HepG2 (cell line): Measurements from ENCODE around the gene KLHDC4. TPM values are rescaled to one million over a fixed set of nuclear protein-coding genes. Genes with fewer than 3 reads are reported as not detected.

ENCODE experiments used
- ADNP ChIP-seq: sonication (generic); formaldehyde crosslinking; IDR thresholded peaks from 2 replicates; pipeline ENCODE4 v1.4.0; 2020; ENCODE audit warnings: missing genetic modification reagents
- AGO1 ChIP-seq: fragments of 200-400 bp; formaldehyde crosslinking; IDR thresholded peaks from 2 replicates; pipeline ENCODE4 v1.6.1; 2017; ENCODE audit warnings: mild to moderate bottlenecking, low read depth, low read length, moderate library complexity; ENCODE audit not compliant: poor library complexity, severe bottlenecking
- ARID2 ChIP-seq: sonication (generic); formaldehyde crosslinking; IDR thresholded peaks from 2 replicates; pipeline ENCODE4 v1.8.1; 2022; ENCODE audit warnings: mild to moderate bottlenecking, missing genetic modification reagents, borderline replicate concordance
- PAF1 ChIP-seq: IDR thresholded peaks from 2 replicates; pipeline ENCODE4 v1.6.1; 2016; ENCODE audit warnings: missing genetic modification reagents, missing compliant biosample characterization
- REL ChIP-seq: sonication (generic); formaldehyde crosslinking; conservative IDR thresholded peaks from 2 replicates; pipeline ENCODE4 v1.8.0; 2022; ENCODE audit warnings: mild to moderate bottlenecking, missing genetic modification reagents, moderate library complexity
- SCMH1 ChIP-seq: sonication (generic); formaldehyde crosslinking; IDR thresholded peaks from 2 replicates; pipeline ENCODE4 v1.9.0; 2021; ENCODE audit warnings: missing genetic modification reagents, mild to moderate bottlenecking, borderline replicate concordance
- TAF1 ChIP-seq: sonication (generic); formaldehyde crosslinking; IDR thresholded peaks from 2 replicates; pipeline ENCODE4 v1.4.0; 2020; ENCODE audit warnings: missing genetic modification reagents
- TCF7L2 ChIP-seq: IDR thresholded peaks from 2 replicates; pipeline ENCODE4 v1.6.1; 2011; ENCODE audit warnings: mild to moderate bottlenecking, low read depth, low read length, moderate library complexity
- TOE1 ChIP-seq: sonication (generic); formaldehyde crosslinking; IDR thresholded peaks from 2 replicates; pipeline ENCODE4 v1.4.0; 2020; ENCODE audit warnings: mild to moderate bottlenecking, missing genetic modification reagents
- ZNF17 ChIP-seq: sonication (generic); formaldehyde crosslinking; IDR thresholded peaks from 2 replicates; pipeline ENCODE4 v1.5.0; 2020; ENCODE audit warnings: mild to moderate bottlenecking, missing genetic modification reagents
- ZNF446 ChIP-seq: sonication (generic); formaldehyde crosslinking; IDR thresholded peaks from 2 replicates; pipeline ENCODE4 v1.5.0; 2020; ENCODE audit warnings: mild to moderate bottlenecking, missing genetic modification reagents
- ZNF703 ChIP-seq: sonication (generic); formaldehyde crosslinking; IDR thresholded peaks from 2 replicates; pipeline ENCODE4 v1.5.1; 2020; ENCODE audit warnings: missing genetic modification reagents, mild to moderate bottlenecking, moderate library complexity, borderline replicate concordance
- ZNF761 ChIP-seq: sonication (generic); formaldehyde crosslinking; conservative IDR thresholded peaks from 2 replicates; pipeline ENCODE4 v1.4.0; 2020; ENCODE audit warnings: mild to moderate bottlenecking, missing genetic modification reagents
- polyA plus RNA-seq, 8 experiments: library from polyadenylated mRNA; depleted of rRNA in 3 of 8; stranded (reverse) in 7 of 8; unstranded in 1 of 8; fragments of >200 nt; fragmentation: Illumina TruSeq in 4 of 8; extraction: Trizol in 4 of 8; gene quantifications; 2 replicates each; pipeline versions ENCODE4 v1.2.1 to v1.2.3, GENCODE V29; 2011 to 2016; ENCODE audit warnings: low read depth in 4 of 8, missing spikeins in 1 of 8, mixed read lengths in 1 of 8; ENCODE audit not compliant: insufficient read depth in 1 of 8
- total RNA-seq, 5 experiments: library from RNA; depleted of rRNA; stranded (reverse); fragments of >200 nt; fragmentation: Illumina TruSeq; extraction: Trizol; gene quantifications; 2 replicates each; pipeline ENCODE4 v1.2.3, GENCODE V29; 2016; ENCODE audit warnings: low read depth in 1 of 5
- TF ChIP-seq, protein P1 (sequence below): IDR thresholded peaks from 2 replicates; pipeline ENCODE4 v1.6.1; 2016; ENCODE audit warnings: mild to moderate bottlenecking, missing biosample characterization, missing genetic modification reagents
- TF ChIP-seq, protein P2 (sequence below): sonication (generic); formaldehyde crosslinking; IDR thresholded peaks from 2 replicates; pipeline ENCODE4 v1.4.0; 2020; ENCODE audit warnings: missing genetic modification reagents, borderline replicate concordance
- TF ChIP-seq, protein P3 (sequence below): sonication (generic); formaldehyde crosslinking; IDR thresholded peaks from 2 replicates; pipeline ENCODE4 v1.4.0; 2020; ENCODE audit warnings: missing genetic modification reagents
- TF ChIP-seq, protein P4 (sequence below): sonication (generic); formaldehyde crosslinking; IDR thresholded peaks from 2 replicates; pipeline ENCODE4 v1.4.0; 2020; ENCODE audit warnings: missing genetic modification reagents, borderline replicate concordance
- TF ChIP-seq, protein P5 (sequence below): IDR thresholded peaks from 2 replicates; pipeline ENCODE4 v1.6.1; 2016; ENCODE audit warnings: low read depth
- TF ChIP-seq, protein P6 (sequence below): sonication (generic); formaldehyde crosslinking; IDR thresholded peaks from 2 replicates; pipeline ENCODE4 v1.8.1; 2022; ENCODE audit warnings: mild to moderate bottlenecking, missing genetic modification reagents

KLHDC4 gene
- total and polyA plus RNA-seq, 2 of the 13 experiments (the other 11 are each of a cell fraction or from before 2014, with no cell fraction given), result 18.7 to 31.8 TPM

DNA sequence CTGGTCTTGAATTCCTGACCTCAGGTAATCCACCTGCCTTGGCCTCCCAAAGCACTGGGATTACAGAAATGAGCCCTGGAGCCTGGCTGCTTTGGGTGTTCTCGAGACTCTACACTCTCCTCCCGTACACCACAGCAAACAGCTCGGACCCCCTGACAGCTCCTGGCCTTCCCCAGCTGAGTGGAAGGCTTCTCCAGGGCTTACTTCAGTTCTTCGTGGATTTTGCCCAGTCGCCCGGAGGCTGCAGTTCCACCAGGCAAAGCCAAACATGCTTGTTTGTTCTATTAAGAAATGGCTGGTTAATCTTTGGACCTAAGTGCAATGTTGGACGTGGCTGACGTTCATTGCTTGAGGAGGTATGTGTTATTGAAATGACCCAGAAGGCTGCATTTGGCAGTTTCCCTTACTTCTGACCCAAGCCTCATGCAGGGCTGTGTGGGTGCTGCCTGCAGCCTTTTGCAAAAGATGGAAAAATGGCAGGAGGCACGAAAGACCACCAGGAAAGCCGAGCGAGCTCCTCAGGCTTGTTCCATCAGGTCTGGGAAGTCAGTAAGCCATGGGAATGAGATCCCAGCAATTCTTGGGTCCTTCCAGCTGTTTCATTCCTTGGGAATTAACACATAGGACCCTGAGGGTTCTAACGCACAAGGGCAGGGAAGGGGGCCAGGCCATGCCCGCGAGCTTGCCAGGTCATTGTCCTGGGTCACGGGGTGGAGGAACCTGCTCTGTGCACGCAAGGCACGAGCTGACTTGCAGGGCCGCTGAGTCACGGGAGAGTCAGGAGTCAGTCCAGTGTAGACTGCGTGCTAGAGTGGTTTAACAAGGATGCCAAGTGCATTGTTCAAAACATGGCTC is 23.9 kb upstream of the KLHDC4 start (continued):
- TF ChIP-seq ZNF761 (peak; percentile 59; the same call in 1 of the 2 replicates), AGO1 (no peak), TAF1 (peak; percentile 60; the same call in 1 of the 2 replicates), ZNF446 (CRISPR knock-in tag) (peak; percentile 12; the same call in 1 of the 2 replicates), ARID2 (no peak), TOE1 (CRISPR knock-in tag) (no peak), TCF7L2 (no peak), REL (CRISPR knock-in tag) (0 out of 2 replicates have a peak, but pooled peaks have one; percentile 29), PAF1 (no peak), SCMH1 (no peak), ADNP (CRISPR knock-in tag) (peak; percentile 38), ZNF17 (no peak), ZNF703 (CRISPR knock-in tag) (no peak)
- TF ChIP-seq, protein P1, sequence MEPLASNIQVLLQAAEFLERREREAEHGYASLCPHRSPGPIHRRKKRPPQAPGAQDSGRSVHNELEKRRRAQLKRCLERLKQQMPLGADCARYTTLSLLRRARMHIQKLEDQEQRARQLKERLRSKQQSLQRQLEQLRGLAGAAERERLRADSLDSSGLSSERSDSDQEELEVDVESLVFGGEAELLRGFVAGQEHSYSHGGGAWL (CRISPR knock-in tag), result no peak; the same call in 1 of the 2 replicates
- TF ChIP-seq, protein P2, sequence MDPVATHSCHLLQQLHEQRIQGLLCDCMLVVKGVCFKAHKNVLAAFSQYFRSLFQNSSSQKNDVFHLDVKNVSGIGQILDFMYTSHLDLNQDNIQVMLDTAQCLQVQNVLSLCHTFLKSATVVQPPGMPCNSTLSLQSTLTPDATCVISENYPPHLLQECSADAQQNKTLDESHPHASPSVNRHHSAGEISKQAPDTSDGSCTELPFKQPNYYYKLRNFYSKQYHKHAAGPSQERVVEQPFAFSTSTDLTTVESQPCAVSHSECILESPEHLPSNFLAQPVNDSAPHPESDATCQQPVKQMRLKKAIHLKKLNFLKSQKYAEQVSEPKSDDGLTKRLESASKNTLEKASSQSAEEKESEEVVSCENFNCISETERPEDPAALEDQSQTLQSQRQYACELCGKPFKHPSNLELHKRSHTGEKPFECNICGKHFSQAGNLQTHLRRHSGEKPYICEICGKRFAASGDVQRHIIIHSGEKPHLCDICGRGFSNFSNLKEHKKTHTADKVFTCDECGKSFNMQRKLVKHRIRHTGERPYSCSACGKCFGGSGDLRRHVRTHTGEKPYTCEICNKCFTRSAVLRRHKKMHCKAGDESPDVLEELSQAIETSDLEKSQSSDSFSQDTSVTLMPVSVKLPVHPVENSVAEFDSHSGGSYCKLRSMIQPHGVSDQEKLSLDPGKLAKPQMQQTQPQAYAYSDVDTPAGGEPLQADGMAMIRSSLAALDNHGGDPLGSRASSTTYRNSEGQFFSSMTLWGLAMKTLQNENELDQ (CRISPR knock-in tag), result no peak
- TF ChIP-seq, protein P3, sequence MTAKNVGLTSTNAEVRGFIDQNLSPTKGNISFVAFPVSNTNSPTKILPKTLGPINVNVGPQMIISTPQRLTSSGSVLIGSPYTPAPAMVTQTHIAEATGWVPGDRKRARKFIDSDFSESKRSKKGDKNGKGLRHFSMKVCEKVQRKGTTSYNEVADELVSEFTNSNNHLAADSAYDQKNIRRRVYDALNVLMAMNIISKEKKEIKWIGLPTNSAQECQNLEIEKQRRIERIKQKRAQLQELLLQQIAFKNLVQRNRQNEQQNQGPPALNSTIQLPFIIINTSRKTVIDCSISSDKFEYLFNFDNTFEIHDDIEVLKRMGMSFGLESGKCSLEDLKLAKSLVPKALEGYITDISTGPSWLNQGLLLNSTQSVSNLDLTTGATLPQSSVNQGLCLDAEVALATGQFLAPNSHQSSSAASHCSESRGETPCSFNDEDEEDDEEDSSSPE (CRISPR knock-in tag), result peak; percentile 69
- TF ChIP-seq, protein P4, sequence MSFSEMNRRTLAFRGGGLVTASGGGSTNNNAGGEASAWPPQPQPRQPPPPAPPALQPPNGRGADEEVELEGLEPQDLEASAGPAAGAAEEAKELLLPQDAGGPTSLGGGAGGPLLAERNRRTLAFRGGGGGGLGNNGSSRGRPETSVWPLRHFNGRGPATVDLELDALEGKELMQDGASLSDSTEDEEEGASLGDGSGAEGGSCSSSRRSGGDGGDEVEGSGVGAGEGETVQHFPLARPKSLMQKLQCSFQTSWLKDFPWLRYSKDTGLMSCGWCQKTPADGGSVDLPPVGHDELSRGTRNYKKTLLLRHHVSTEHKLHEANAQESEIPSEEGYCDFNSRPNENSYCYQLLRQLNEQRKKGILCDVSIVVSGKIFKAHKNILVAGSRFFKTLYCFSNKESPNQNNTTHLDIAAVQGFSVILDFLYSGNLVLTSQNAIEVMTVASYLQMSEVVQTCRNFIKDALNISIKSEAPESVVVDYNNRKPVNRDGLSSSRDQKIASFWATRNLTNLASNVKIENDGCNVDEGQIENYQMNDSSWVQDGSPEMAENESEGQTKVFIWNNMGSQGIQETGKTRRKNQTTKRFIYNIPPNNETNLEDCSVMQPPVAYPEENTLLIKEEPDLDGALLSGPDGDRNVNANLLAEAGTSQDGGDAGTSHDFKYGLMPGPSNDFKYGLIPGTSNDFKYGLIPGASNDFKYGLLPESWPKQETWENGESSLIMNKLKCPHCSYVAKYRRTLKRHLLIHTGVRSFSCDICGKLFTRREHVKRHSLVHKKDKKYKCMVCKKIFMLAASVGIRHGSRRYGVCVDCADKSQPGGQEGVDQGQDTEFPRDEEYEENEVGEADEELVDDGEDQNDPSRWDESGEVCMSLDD (CRISPR knock-in tag), result no peak
- TF ChIP-seq, protein P5, sequence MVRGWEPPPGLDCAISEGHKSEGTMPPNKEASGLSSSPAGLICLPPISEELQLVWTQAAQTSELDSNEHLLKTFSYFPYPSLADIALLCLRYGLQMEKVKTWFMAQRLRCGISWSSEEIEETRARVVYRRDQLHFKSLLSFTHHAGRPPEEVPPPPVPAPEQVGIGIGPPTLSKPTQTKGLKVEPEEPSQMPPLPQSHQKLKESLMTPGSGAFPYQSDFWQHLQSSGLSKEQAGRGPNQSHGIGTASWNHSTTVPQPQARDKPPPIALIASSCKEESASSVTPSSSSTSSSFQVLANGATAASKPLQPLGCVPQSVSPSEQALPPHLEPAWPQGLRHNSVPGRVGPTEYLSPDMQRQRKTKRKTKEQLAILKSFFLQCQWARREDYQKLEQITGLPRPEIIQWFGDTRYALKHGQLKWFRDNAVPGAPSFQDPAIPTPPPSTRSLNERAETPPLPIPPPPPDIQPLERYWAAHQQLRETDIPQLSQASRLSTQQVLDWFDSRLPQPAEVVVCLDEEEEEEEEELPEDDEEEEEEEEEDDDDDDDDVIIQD (CRISPR knock-in tag), result 0 out of 2 replicates have a peak, but pooled peaks have one; percentile 51
- TF ChIP-seq, protein P6, sequence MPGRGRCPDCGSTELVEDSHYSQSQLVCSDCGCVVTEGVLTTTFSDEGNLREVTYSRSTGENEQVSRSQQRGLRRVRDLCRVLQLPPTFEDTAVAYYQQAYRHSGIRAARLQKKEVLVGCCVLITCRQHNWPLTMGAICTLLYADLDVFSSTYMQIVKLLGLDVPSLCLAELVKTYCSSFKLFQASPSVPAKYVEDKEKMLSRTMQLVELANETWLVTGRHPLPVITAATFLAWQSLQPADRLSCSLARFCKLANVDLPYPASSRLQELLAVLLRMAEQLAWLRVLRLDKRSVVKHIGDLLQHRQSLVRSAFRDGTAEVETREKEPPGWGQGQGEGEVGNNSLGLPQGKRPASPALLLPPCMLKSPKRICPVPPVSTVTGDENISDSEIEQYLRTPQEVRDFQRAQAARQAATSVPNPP (CRISPR knock-in tag), result no peak
